Thoracic aorta (tissue), 2 donors: ENCODE measurements around the gene GAS6. TPM values are rescaled to one million over a fixed set of nuclear protein-coding genes. Genes with fewer than 3 reads are reported as not detected.
A peak's percentile ranks its signal among the peaks of the same experiment; 100 is the strongest.

Experiments
- ATAC-seq: fragments of 150-250 bp; one replicate; pipeline ENCODE4 v1.8.0; 2017; ENCODE audit warnings: low read depth; ENCODE audit not compliant: insufficient number of reproducible peaks, low FRiP score
- DNase-seq: peaks from one replicate; pipeline ENCODE4 v3.0.0-alpha.2; 2020; ENCODE audit warnings: low spot score
- H3K27ac ChIP-seq, 2 donors: fragments of 200-600 bp; sonication (generic); 1 replicate in 1 of 2; 2 replicates in 1 of 2; pipeline ENCODE4 v1.5.1; 2016; ENCODE audit warnings: mild to moderate bottlenecking in 2 of 2, moderate library complexity in 2 of 2
- H3K27me3 ChIP-seq: fragments of 200-600 bp; sonication (generic); replicated peaks from 2 replicates; pipeline ENCODE4 v1.6.0; 2016; ENCODE audit warnings: mild to moderate bottlenecking; ENCODE audit not compliant: insufficient read depth
- H3K36me3 ChIP-seq: fragments of 200-600 bp; sonication (generic); one replicate; pipeline ENCODE4 v1.5.1; 2016
- H3K4me1 ChIP-seq, 2 donors: fragments of 200-600 bp; sonication (generic); 1 replicate in 1 of 2; 2 replicates in 1 of 2; pipeline versions ENCODE4 v1.5.1 to v1.6.0; 2016; ENCODE audit warnings: low read depth in 2 of 2, mild to moderate bottlenecking in 1 of 2; ENCODE audit not compliant: control insufficient read depth in 1 of 2
- H3K4me3 ChIP-seq: fragments of 200-600 bp; sonication (generic); 2 replicates; pipeline ENCODE4 v1.5.1; 2016; ENCODE audit warnings: mild to moderate bottlenecking
- H3K9me3 ChIP-seq: fragments of 200-600 bp; sonication (generic); 2 replicates; pipeline ENCODE4 v1.5.1; 2016
- CTCF ChIP-seq: fragments of 200-600 bp; sonication (generic); IDR thresholded peaks from one replicate; pipeline ENCODE4 v1.5.1; 2019; ENCODE audit warnings: antibody characterized with exemption
- total RNA-seq, 2 donors: library from RNA; depleted of rRNA; stranded (reverse); fragments of >200 nt; gene quantifications; one replicate each; pipeline versions ENCODE4 v1.1.0 to v1.2.3, GENCODE V29; 2016

The GAS6 gene
- total RNA-seq, 2 donors from 2014 or later: 854 to 1,319 TPM

- Histone ChIP-seq H3K36me3 (no peaks in the 10 kb centered on the region), H3K4me3 (peak overlapping the region; percentile 8), H3K27me3 (no peaks in the 10 kb centered on the region), H3K9me3 (no peaks in the 10 kb centered on the region), H3K27ac (peak overlapping the region; percentile 14 to 48), H3K4me1 (peaks cover 40 to 77% of the 10 kb centered on the region in 2 donors)
- ATAC-seq (no peak), DNase-seq (no peak)
- TF ChIP-seq CTCF: no peak
Observed at GRCh38 chr13:113853518-113854237, 10.2 kb downstream of the GAS6 start.

- H3K4me1 ChIP-seq: peaks cover 40 to 77% of the 10 kb centered on the region in 2 donors
- no peaks in the 10 kb centered on the region for H3K36me3 ChIP-seq
- H3K4me3 ChIP-seq: no peak overlapping the region
- no peak for TF ChIP-seq CTCF
- H3K27me3 ChIP-seq: no peaks in the 10 kb centered on the region
- ATAC-seq: no peak
- H3K27ac ChIP-seq: peak overlapping the region; percentile 7 to 14
- no peak for DNase-seq
- H3K9me3 ChIP-seq: no peaks in the 10 kb centered on the region
Observed at GRCh38 chr13:113852536-113853517, 11.0 kb downstream of the GAS6 start.

- ATAC-seq (no peak), DNase-seq (no peak)
- Histone ChIP-seq H3K9me3 (no peaks in the 10 kb centered on the region), H3K36me3 (peaks cover 1% of the 10 kb centered on the region), H3K27me3 (no peaks in the 10 kb centered on the region), H3K4me1 (peaks cover 34 to 69% of the 10 kb centered on the region in 2 donors), H3K4me3 (no peak overlapping the region), H3K27ac (no peak overlapping the region)
- TF ChIP-seq CTCF: no peak
Observed at GRCh38 chr13:113851826-113852535, 11.9 kb downstream of the GAS6 start.

- no peak overlapping the region for H3K27ac ChIP-seq
- H3K9me3 ChIP-seq: no peaks in the 10 kb centered on the region
- H3K4me1 ChIP-seq: peaks cover 28 to 64% of the 10 kb centered on the region in 2 donors
- no peak for ATAC-seq
- H3K36me3 ChIP-seq: peaks cover 6% of the 10 kb centered on the region
- no peak for TF ChIP-seq CTCF
- no peak overlapping the region for H3K4me3 ChIP-seq
- DNase-seq: no peak
- no peaks in the 10 kb centered on the region for H3K27me3 ChIP-seq
Observed at GRCh38 chr13:113851480-113851803, 12.4 kb downstream of the GAS6 start.
